ENCODE results near the gene TAS2R19. TPM values are rescaled to one million over a fixed set of nuclear protein-coding genes. Genes with fewer than 3 reads are reported as not detected.
"Not testable (repeated sequence)": the region's sequence is repeated elsewhere in the genome, so short reads cannot be mapped to it uniquely, and the experiment has no call there.

Gene TAS2R19, protein sequence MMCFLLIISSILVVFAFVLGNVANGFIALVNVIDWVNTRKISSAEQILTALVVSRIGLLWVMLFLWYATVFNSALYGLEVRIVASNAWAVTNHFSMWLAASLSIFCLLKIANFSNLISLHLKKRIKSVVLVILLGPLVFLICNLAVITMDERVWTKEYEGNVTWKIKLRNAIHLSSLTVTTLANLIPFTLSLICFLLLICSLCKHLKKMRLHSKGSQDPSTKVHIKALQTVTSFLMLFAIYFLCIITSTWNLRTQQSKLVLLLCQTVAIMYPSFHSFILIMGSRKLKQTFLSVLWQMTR
- 1 to 10 TPM; 1.8 to 4.9 (median 3.4) TPM for total RNA-seq
- polyA plus RNA-seq = under 1 TPM; 0.24 to 0.39 TPM
- total RNA-seq = 1.5 reads per million, percentile 4 among the genes with 10 or more reads in this experiment

DNA sequence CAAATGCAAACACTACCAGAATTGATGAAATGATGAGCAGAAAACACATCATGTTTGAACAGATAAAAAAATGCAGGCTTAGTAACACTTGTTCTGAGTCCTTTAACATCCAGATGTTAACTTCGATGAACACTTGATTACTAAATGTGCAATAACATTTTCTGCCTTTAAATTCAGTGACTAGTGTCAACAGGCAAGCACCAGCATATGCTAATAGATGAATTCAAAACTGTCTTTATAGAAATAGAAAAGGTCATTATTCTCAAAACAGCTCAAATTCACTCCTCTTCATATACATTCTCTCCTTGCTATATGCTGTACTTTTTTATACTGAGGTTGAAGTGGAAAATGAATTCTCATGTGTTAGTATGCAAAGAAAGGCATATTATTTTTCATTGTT lies at the start of gene TAS2R19:
Gene TAS2R19, minus strand, starts transcription at position 101 of the 400 bp plus-strand sequence. Its CDS starts 49 bp downstream, at position 52.
- Histone ChIP-seq H3K27ac (ENCODE audit: low read depth, low read length) (no peak within 1 kb of the TSS), H3K4me1 (ENCODE audit: control insufficient read depth in 2 of 2, insufficient read depth in 2 of 2, low read length in 2 of 2) (no peaks in the 10 kb centered on the region), H3K4me3 (ENCODE audit: low read length) (no peak within 1 kb of the TSS), H3K27me3 (ENCODE audit: control insufficient read depth in 2 of 2, insufficient read depth in 2 of 2, low read length in 2 of 2) (no peaks in the 10 kb centered on the region), H3K9me3 (ENCODE audit: control insufficient read depth in 2 of 3, low read length in 3 of 3) (no peaks in the 10 kb centered on the region), H3K36me3 (ENCODE audit: control insufficient read depth in 2 of 3, insufficient read depth in 3 of 3, low read length in 3 of 3) (peaks cover 0 to 1% (median 0%) of the 10 kb centered on the region in 3 experiments)
- H3K27ac Mint-ChIP-seq = peak within 1 kb of the TSS in 1 of 9 donors; percentile 33
- intact Hi-C loops (cut with micrococcal nuclease) = no loop called here
- peaks cover 4 to 11% (median 6%) of the 10 kb centered on the region in 11 donors for H3K9me3 Mint-ChIP-seq
- ChIA-PET CTCF (no interaction called here), POLR2A (no interaction called here)
- H3K27me3 Mint-ChIP-seq = no peaks in the 10 kb centered on the region
- ATAC-seq = no peak
- H3K4me1 Mint-ChIP-seq = peaks cover 0 to 12% (median 8%) of the 10 kb centered on the region in 7 donors
- peaks cover 10 to 58% (median 29%) of the 10 kb centered on the region in 5 donors for H3K36me3 Mint-ChIP-seq
- DNase-seq = no peak
- no peak within 1 kb of the TSS for H3K4me3 Mint-ChIP-seq

DNA sequence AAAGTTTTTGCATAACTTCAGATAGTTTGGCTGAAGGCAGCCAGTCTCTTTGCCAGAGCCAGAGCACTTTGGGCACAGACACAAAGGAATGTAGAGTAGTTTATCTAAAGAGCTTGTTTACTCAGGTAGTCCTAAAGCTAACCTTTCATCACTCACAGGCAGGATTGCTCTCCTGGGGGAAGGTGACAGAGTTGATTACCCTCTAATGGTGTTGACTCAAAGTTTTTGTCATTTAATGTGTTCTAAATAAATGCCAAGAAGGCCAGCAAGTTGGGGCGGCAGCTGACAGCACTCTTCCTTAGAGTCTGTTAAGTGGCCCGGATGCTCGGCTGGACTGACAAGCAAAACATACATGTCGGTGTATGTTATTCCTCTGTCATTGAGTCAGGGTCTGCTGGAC lies 49.0 kb upstream of the TAS2R19 start:
- Mint-ChIP-seq H3K27ac (no peak overlapping the region), H3K9me3 (peaks cover 0 to 5% (median 0%) of the 10 kb centered on the region in 11 donors), H3K27me3 (no peaks in the 10 kb centered on the region), H3K36me3 (peaks cover 0 to 39% (median 18%) of the 10 kb centered on the region in 5 donors), H3K4me3 (no peak overlapping the region), H3K4me1 (peaks cover 0 to 17% (median 4%) of the 10 kb centered on the region in 7 donors)
- DNase-seq (no peak), ATAC-seq (no peak)
- H3K4me1 ChIP-seq (ENCODE audit: control insufficient read depth in 2 of 2, insufficient read depth in 2 of 2, low read length in 2 of 2) = no peaks in the 10 kb centered on the region
- no peak overlapping the region for H3K27ac ChIP-seq (ENCODE audit: low read depth, low read length)
- H3K27me3 ChIP-seq (ENCODE audit: control insufficient read depth in 2 of 2, insufficient read depth in 2 of 2, low read length in 2 of 2) = no peaks in the 10 kb centered on the region
- no peaks in the 10 kb centered on the region for H3K36me3 ChIP-seq (ENCODE audit: control insufficient read depth in 2 of 3, insufficient read depth in 3 of 3, low read length in 3 of 3)
- H3K9me3 ChIP-seq (ENCODE audit: control insufficient read depth in 2 of 3, low read length in 3 of 3) = no peaks in the 10 kb centered on the region
- H3K4me3 ChIP-seq (ENCODE audit: low read length) = no peak overlapping the region
- intact Hi-C loops (cut with micrococcal nuclease) = no loop called here
- ChIA-PET POLR2A (no interaction called here), CTCF (no interaction called here)

GRCh38 chr12:11070999-11071398 lies 48.6 kb upstream of the TAS2R19 start:
- no peak overlapping the region for H3K4me3 ChIP-seq (ENCODE audit: low read length)
- H3K9me3 Mint-ChIP-seq = peaks cover 0 to 5% (median 0%) of the 10 kb centered on the region in 11 donors
- H3K36me3 Mint-ChIP-seq = peaks cover 0 to 41% (median 18%) of the 10 kb centered on the region in 5 donors
- intact Hi-C loops (cut with micrococcal nuclease) = no loop called here
- POLR2A ChIA-PET = no interaction called here
- no peaks in the 10 kb centered on the region for H3K4me1 ChIP-seq (ENCODE audit: control insufficient read depth in 2 of 2, insufficient read depth in 2 of 2, low read length in 2 of 2)
- no peaks in the 10 kb centered on the region for H3K27me3 Mint-ChIP-seq
- no peak overlapping the region for H3K4me3 Mint-ChIP-seq
- no peaks in the 10 kb centered on the region for H3K36me3 ChIP-seq (ENCODE audit: control insufficient read depth in 2 of 3, insufficient read depth in 3 of 3, low read length in 3 of 3)
- CTCF ChIA-PET = no interaction called here
- DNase-seq (no peak), ATAC-seq (no peak)
- no peak overlapping the region for H3K27ac ChIP-seq (ENCODE audit: low read depth, low read length)
- no peak overlapping the region for H3K27ac Mint-ChIP-seq
- no peaks in the 10 kb centered on the region for H3K27me3 ChIP-seq (ENCODE audit: control insufficient read depth in 2 of 2, insufficient read depth in 2 of 2, low read length in 2 of 2)
- no peaks in the 10 kb centered on the region for H3K9me3 ChIP-seq (ENCODE audit: control insufficient read depth in 2 of 3, low read length in 3 of 3)
- peaks cover 0 to 17% (median 4%) of the 10 kb centered on the region in 7 donors for H3K4me1 Mint-ChIP-seq

DNA sequence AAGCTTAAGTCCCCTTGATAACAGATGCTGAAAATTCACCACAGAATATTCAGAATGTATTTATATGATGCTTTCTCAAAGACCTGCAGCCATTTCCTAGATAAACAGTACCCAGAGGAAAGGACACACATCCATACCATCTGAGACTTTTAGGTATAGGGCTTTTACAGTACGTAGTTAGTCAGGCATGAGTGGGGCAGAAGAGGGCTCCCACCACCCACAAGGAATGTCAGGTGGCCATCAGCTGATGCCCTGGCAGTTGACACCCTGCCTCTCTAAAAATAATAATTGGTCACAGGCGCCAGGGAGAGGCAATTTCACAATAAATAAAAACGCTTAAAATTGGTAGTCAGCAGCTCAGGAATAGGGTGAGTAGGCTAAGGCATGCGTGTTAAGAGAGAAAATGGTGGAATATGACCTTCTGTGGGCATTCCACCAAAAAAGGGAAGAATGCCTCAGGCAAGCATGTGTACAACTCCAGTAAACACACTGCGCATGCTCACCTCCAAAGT lies 47.5 kb upstream of the TAS2R19 start:
- no peak overlapping the region for H3K27ac Mint-ChIP-seq
- Histone ChIP-seq H3K4me3 (ENCODE audit: low read length) (no peak overlapping the region), H3K4me1 (ENCODE audit: control insufficient read depth in 2 of 2, insufficient read depth in 2 of 2, low read length in 2 of 2) (no peaks in the 10 kb centered on the region), H3K27ac (ENCODE audit: low read depth, low read length) (no peak overlapping the region), H3K36me3 (ENCODE audit: control insufficient read depth in 2 of 3, insufficient read depth in 3 of 3, low read length in 3 of 3) (no peaks in the 10 kb centered on the region), H3K27me3 (ENCODE audit: control insufficient read depth in 2 of 2, insufficient read depth in 2 of 2, low read length in 2 of 2) (no peaks in the 10 kb centered on the region), H3K9me3 (ENCODE audit: control insufficient read depth in 2 of 3, low read length in 3 of 3) (no peaks in the 10 kb centered on the region)
- H3K4me3 Mint-ChIP-seq = no peak overlapping the region
- intact Hi-C loops (cut with micrococcal nuclease) = loop anchor here (2.0 to 10.0 kb wide), 2 partner anchors 55 to 415 kb away; no protein-coding TSS in a partner anchor
- ATAC-seq = no peak
- no peaks in the 10 kb centered on the region for H3K27me3 Mint-ChIP-seq
- peaks cover 0 to 5% (median 0%) of the 10 kb centered on the region in 11 donors for H3K9me3 Mint-ChIP-seq
- DNase-seq = no peak
- ChIA-PET CTCF (no interaction called here), POLR2A (no interaction called here)
- peaks cover 4 to 48% (median 21%) of the 10 kb centered on the region in 5 donors for H3K36me3 Mint-ChIP-seq
- H3K4me1 Mint-ChIP-seq = peaks cover 3 to 15% (median 9%) of the 10 kb centered on the region in 7 donors

DNA sequence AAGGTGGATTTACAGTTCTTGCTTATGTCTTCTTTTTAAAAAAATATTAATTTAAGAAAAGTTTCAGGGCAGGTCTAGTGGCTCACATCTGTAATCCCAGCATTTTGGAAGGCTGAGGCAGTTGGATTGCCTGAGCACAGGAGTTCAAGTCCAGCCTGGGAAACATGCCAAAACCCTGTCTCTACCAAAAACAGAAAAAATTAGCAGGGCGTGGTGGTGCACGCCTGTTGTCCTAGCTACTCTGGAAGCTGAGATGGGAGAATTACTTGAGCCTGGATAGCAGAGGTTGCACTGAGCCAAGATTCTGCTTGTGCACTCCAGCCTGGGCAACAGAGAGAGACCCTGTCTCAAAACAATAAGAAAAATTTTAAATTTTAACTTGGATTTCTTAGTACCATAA lies 45.1 kb upstream of the TAS2R19 start:
- CTCF ChIA-PET = no interaction called here
- Mint-ChIP-seq H3K4me1 (peaks cover 0 to 23% (median 14%) of the 10 kb centered on the region in 7 donors), H3K36me3 (peaks cover 10 to 46% (median 25%) of the 10 kb centered on the region in 5 donors), H3K27ac (no peak overlapping the region), H3K4me3 (no peak overlapping the region), H3K27me3 (no peaks in the 10 kb centered on the region), H3K9me3 (peaks cover 0 to 5% (median 0%) of the 10 kb centered on the region in 11 donors)
- H3K36me3 ChIP-seq (ENCODE audit: control insufficient read depth in 2 of 3, insufficient read depth in 3 of 3, low read length in 3 of 3) = no peaks in the 10 kb centered on the region
- no peak for ATAC-seq
- H3K27me3 ChIP-seq (ENCODE audit: control insufficient read depth in 2 of 2, insufficient read depth in 2 of 2, low read length in 2 of 2) = no peaks in the 10 kb centered on the region
- H3K4me3 ChIP-seq (ENCODE audit: low read length) = no peak overlapping the region
- DNase-seq = no peak
- POLR2A ChIA-PET = no interaction called here
- no peaks in the 10 kb centered on the region for H3K4me1 ChIP-seq (ENCODE audit: control insufficient read depth in 2 of 2, insufficient read depth in 2 of 2, low read length in 2 of 2)
- H3K9me3 ChIP-seq (ENCODE audit: control insufficient read depth in 2 of 3, low read length in 3 of 3) = no peaks in the 10 kb centered on the region
- intact Hi-C loops (cut with micrococcal nuclease) = loop anchor here in 1 of 2 donors (10.0 kb wide), 1 partner anchor 417 kb away; no protein-coding TSS in a partner anchor
- H3K27ac ChIP-seq (ENCODE audit: low read depth, low read length) = no peak overlapping the region

- H3K4me1 ChIP-seq (ENCODE audit: control insufficient read depth in 2 of 2, insufficient read depth in 2 of 2, low read length in 2 of 2); H3K27ac ChIP-seq (ENCODE audit: low read depth, low read length); DNase-seq; H3K4me3 ChIP-seq (ENCODE audit: low read length); H3K36me3 ChIP-seq (ENCODE audit: control insufficient read depth in 2 of 3, insufficient read depth in 3 of 3, low read length in 3 of 3); CTCF ChIA-PET; H3K27me3 Mint-ChIP-seq; H3K27me3 ChIP-seq (ENCODE audit: control insufficient read depth in 2 of 2, insufficient read depth in 2 of 2, low read length in 2 of 2); H3K9me3 ChIP-seq (ENCODE audit: control insufficient read depth in 2 of 3, low read length in 3 of 3); ATAC-seq; POLR2A ChIA-PET; H3K9me3 Mint-ChIP-seq: not testable (repeated sequence)
- peaks cover 0 to 35% (median 25%) of the 10 kb centered on the region in 5 donors for H3K36me3 Mint-ChIP-seq
- peaks cover 0 to 29% (median 22%) of the 10 kb centered on the region in 7 donors for H3K4me1 Mint-ChIP-seq
- peak within 1 kb of the TSS in 1 of 10 donors; percentile 1 for H3K4me3 Mint-ChIP-seq
- peak within 1 kb of the TSS in 1 of 9 donors; percentile 81 for H3K27ac Mint-ChIP-seq
- intact Hi-C loops (cut with micrococcal nuclease) = loop anchor here in 1 of 2 donors (10.0 kb wide), 1 partner anchor 423 kb away; no protein-coding TSS in a partner anchor
These were observed 39.8 kb upstream of the TAS2R19 start, which contains the start of gene TAS2R46 for GRCh38 chr12:11062194-11062593. Gene TAS2R46, minus strand, starts transcription at chr12:11062294. Its CDS starts 0 bp downstream, at chr12:11062294.
